Measurements from ENCODE around the gene YWHAQ. TPM values are rescaled to one million over a fixed set of nuclear protein-coding genes. Genes with fewer than 3 reads are reported as not detected.

YWHAQ gene
- total RNA-seq, 1 experiment from 2014 or later = 378 TPM

GRCh38 chr2:9661261-9661660, 30.5 kb upstream of the YWHAQ start:
- Histone ChIP-seq H3K36me3 (replicated peaks; ENCODE audit: control insufficient read depth, insufficient read depth, low read length) (no peaks in the 10 kb centered on the region), H3K27me3 (ENCODE audit: control insufficient read depth, insufficient read depth, low read length) (no peaks in the 10 kb centered on the region), H3K4me3 (ENCODE audit: insufficient read depth, low read depth, low read length) (no peak overlapping the region)
- no peak for DNase-seq

DNA sequence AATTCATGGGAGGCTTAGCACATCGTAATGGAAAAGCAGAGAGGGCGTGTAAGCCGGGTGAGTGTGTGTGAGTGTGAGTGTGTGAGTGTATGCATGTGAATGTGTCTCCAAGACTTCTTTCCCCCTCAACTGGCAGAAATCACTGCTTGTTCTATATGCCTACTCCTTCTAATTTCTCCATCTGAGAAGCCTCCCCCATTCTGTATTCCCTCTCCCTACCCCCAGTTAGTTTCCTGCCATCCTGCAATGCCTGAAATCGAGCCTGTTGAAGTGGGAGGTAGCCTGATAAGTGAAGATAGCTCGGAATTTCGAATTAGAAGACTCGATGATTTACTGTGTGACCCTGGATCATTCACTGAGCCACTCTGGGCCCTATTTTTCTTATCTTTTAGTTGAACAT, 30.0 kb upstream of the YWHAQ start:
- Histone ChIP-seq H3K27me3 (ENCODE audit: control insufficient read depth, insufficient read depth, low read length) (no peaks in the 10 kb centered on the region), H3K36me3 (replicated peaks; ENCODE audit: control insufficient read depth, insufficient read depth, low read length) (no peaks in the 10 kb centered on the region), H3K4me3 (ENCODE audit: insufficient read depth, low read depth, low read length) (no peak overlapping the region)
- no peak for DNase-seq

DNA sequence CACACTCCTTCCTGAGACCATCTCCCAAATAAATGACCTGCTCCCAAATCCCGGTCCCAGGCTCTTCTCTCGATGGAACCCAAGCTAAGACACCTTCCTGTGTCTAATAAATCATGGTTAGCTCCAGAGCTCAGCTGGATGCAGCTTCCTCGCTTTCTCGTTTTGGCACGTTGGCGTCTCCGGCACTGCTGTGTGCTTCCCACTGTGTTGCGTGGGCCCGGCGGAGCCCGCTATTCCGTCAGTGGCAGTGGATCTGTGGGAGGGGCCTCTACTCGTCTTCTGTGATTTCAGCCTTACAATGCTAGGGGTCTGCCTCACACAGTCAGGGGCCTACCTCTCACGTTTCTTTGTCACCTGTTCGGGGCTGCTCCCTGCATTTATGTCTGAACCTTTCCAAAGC, 29.4 kb upstream of the YWHAQ start:
- DNase-seq = no peak
- Histone ChIP-seq H3K27me3 (ENCODE audit: control insufficient read depth, insufficient read depth, low read length) (no peaks in the 10 kb centered on the region), H3K36me3 (replicated peaks; ENCODE audit: control insufficient read depth, insufficient read depth, low read length) (no peaks in the 10 kb centered on the region), H3K4me3 (ENCODE audit: insufficient read depth, low read depth, low read length) (no peak overlapping the region)

GRCh38 chr2:9658972-9659371, 28.2 kb upstream of the YWHAQ start:
- Histone ChIP-seq H3K36me3 (replicated peaks; ENCODE audit: control insufficient read depth, insufficient read depth, low read length) (no peaks in the 10 kb centered on the region), H3K4me3 (ENCODE audit: insufficient read depth, low read depth, low read length) (no peak overlapping the region), H3K27me3 (ENCODE audit: control insufficient read depth, insufficient read depth, low read length) (no peaks in the 10 kb centered on the region)
- no peak for DNase-seq

GRCh38 chr2:9657731-9658130, 26.9 kb upstream of the YWHAQ start:
- Histone ChIP-seq H3K36me3 (replicated peaks; ENCODE audit: control insufficient read depth, insufficient read depth, low read length) (no peaks in the 10 kb centered on the region), H3K27me3 (ENCODE audit: control insufficient read depth, insufficient read depth, low read length) (no peaks in the 10 kb centered on the region), H3K4me3 (ENCODE audit: insufficient read depth, low read depth, low read length) (no peak overlapping the region)
- no peak for DNase-seq

DNA sequence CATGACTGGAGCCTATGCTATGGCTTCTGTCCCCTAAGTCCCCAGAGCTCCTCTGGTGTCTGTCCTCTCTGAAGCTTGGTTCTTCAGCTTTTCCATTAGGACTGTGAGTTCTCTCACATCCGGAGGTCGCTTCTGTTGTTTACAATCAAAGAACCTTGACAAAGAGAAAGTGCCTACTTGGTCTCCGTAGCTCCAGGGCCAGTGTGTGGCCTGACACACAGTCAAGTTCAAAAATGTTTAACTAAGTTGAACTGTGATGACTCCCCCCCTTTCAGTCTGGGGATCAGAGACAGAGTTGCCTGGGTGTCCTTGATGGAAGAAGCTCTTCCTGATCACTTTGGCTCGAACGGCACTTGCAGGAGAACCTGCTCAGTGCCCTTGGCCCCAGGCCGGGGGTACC, 26.3 kb upstream of the YWHAQ start:
- Histone ChIP-seq H3K27me3 (ENCODE audit: control insufficient read depth, insufficient read depth, low read length) (no peaks in the 10 kb centered on the region), H3K36me3 (replicated peaks; ENCODE audit: control insufficient read depth, insufficient read depth, low read length) (no peaks in the 10 kb centered on the region), H3K4me3 (ENCODE audit: insufficient read depth, low read depth, low read length) (no peak overlapping the region)
- DNase-seq = no peak

DNA sequence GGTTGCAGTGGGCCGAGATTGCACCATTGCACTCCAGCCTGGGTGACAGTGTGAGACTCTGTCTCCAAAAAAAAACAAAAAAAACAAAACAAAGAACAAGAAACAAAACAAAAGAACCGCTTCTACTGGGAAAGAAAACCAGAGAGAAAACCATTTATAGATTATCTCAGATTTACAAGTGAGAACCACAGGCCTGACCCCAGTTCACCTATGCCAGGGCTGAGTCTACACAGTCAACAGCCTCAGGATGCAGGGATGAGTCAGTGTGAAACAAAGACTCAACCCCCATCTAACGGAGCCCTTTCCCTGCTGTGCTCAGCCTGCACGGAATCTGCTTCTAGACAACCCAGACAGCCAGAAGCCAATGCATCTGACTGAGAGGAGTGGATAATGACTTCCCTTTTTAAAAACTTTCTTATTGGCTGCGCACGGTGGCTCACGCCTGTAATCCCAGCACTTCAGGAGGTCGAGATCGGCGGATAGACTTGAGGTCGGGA, 25.5 kb upstream of the YWHAQ start:
- no peaks in the 10 kb centered on the region for H3K36me3 ChIP-seq (replicated peaks; ENCODE audit: control insufficient read depth, insufficient read depth, low read length)
- peak; percentile 69 for DNase-seq

GRCh38 chr2:9655441-9656269, 24.9 kb upstream of the YWHAQ start:
- DNase-seq = no peak
- Histone ChIP-seq H3K4me3 (ENCODE audit: insufficient read depth, low read depth, low read length) (no peak overlapping the region), H3K36me3 (replicated peaks; ENCODE audit: control insufficient read depth, insufficient read depth, low read length) (no peaks in the 10 kb centered on the region)

More for the DNA sequence above, 25.5 kb upstream of the YWHAQ start:
- no peak overlapping the region for H3K4me3 ChIP-seq (ENCODE audit: insufficient read depth, low read depth, low read length)
- H3K27me3 ChIP-seq (ENCODE audit: control insufficient read depth, insufficient read depth, low read length) = no peaks in the 10 kb centered on the region

GRCh38 chr2:9654452-9655100, 23.8 kb upstream of the YWHAQ start:
- Histone ChIP-seq H3K36me3 (replicated peaks; ENCODE audit: control insufficient read depth, insufficient read depth, low read length) (no peaks in the 10 kb centered on the region), H3K4me3 (ENCODE audit: insufficient read depth, low read depth, low read length) (no peak overlapping the region), H3K27me3 (ENCODE audit: control insufficient read depth, insufficient read depth, low read length) (no peaks in the 10 kb centered on the region)
- no peak for DNase-seq

More at GRCh38 chr2:9655441-9656269, 24.9 kb upstream of the YWHAQ start:
- no peaks in the 10 kb centered on the region for H3K27me3 ChIP-seq (ENCODE audit: control insufficient read depth, insufficient read depth, low read length)

- Histone ChIP-seq H3K36me3 (replicated peaks; ENCODE audit: control insufficient read depth, insufficient read depth, low read length) (no peaks in the 10 kb centered on the region), H3K27me3 (ENCODE audit: control insufficient read depth, insufficient read depth, low read length) (no peaks in the 10 kb centered on the region), H3K4me3 (ENCODE audit: insufficient read depth, low read depth, low read length) (no peak overlapping the region)
- DNase-seq = no peak
Measured at GRCh38 chr2:9653485-9654271, 22.9 kb upstream of the YWHAQ start.

DNA sequence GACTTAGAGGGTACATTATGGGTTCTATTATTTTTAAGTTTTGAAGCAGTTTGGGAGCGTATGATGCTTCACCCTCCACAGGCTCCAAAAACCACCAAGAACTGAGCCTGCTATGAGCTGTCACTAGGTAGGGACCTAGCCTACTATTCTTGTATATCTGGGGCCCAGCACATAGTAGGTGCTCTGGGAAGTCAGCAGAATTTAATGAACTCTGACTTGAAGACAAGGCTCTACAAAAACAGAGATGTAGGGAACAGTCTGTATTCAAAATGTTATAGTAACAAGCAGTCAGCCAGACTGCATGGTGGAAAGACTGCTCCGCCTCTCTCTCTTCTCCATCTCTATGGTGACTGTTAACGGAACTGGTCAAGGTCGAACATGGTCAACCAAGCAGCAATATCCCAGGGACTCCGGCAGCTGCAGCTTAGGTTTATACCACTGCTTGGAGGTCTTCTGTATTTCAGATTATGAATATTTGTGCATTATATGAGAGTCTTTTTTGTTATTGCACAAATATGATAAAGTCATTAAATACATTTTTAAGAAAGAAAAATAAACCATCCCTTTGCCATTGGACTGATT, 22.2 kb upstream of the YWHAQ start:
- Histone ChIP-seq H3K27me3 (ENCODE audit: control insufficient read depth, insufficient read depth, low read length) (no peaks in the 10 kb centered on the region), H3K4me3 (ENCODE audit: insufficient read depth, low read depth, low read length) (no peak overlapping the region), H3K36me3 (replicated peaks; ENCODE audit: control insufficient read depth, insufficient read depth, low read length) (no peaks in the 10 kb centered on the region)
- no peak for DNase-seq

DNA sequence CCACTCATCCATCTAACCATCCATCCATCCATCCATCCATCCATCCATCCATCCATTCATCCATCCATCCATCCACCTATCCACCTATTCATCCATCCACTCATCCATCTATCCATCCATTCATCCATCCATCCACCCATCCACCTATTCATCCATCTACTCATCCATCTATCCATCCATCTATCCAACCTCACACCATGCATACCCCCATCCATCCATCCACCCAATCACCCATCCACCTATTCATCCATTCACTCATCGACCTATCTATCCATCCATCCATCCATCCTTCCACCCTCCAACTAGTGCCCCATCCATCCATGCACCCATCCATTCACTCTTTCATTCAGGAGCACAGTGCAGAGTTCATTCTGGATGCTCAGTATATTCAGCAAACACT, 21.5 kb upstream of the YWHAQ start:
- no peak for DNase-seq
- Histone ChIP-seq H3K36me3 (replicated peaks; ENCODE audit: control insufficient read depth, insufficient read depth, low read length) (no peaks in the 10 kb centered on the region), H3K27me3 (ENCODE audit: control insufficient read depth, insufficient read depth, low read length) (no peaks in the 10 kb centered on the region), H3K4me3 (ENCODE audit: insufficient read depth, low read depth, low read length) (no peak overlapping the region)

DNA sequence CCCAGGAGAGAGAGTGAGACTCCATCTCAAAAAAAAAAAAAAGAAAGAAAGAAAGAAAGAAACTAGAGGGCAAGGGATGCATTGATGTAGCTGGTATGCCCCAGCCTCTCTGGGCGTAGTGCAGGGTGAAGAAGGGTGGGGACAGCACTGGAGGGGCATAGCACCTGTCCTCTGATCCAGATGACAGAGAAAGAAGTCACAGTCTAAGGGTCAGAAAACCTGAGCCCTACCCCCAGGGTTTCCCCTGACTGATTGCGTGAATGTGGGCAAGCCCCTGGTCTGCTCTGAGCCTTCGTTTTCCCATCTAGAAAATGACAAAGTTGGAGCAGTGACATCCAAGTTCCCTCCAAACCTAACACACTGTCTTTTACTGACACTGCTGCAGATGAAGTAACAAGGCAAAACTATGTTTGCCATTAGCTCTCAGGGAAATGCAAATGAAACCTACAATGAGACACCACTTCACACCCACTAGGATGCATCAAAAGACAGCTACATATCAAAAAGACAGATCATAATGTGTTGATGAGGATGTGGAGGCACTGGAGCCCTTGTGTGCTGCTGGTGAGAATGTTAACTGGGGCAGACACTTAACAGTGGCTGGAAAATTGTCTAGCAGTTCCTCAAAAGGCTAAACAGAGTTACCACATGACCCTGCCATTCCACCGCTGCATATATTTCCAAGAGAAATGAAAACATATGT, 19.5 kb upstream of the YWHAQ start:
- Histone ChIP-seq H3K27me3 (ENCODE audit: control insufficient read depth, insufficient read depth, low read length) (no peaks in the 10 kb centered on the region), H3K36me3 (replicated peaks; ENCODE audit: control insufficient read depth, insufficient read depth, low read length) (no peaks in the 10 kb centered on the region)
- no peak for DNase-seq

GRCh38 chr2:9649261-9649660, 18.5 kb upstream of the YWHAQ start:
- no peak for DNase-seq
- H3K36me3 ChIP-seq (replicated peaks; ENCODE audit: control insufficient read depth, insufficient read depth, low read length) = no peaks in the 10 kb centered on the region
- no peaks in the 10 kb centered on the region for H3K27me3 ChIP-seq (ENCODE audit: control insufficient read depth, insufficient read depth, low read length)
- H3K4me3 ChIP-seq (ENCODE audit: insufficient read depth, low read depth, low read length) = no peak overlapping the region

More for the DNA sequence above, 19.5 kb upstream of the YWHAQ start:
- no peak overlapping the region for H3K4me3 ChIP-seq (ENCODE audit: insufficient read depth, low read depth, low read length)
